ENCODE results near the gene TMEM31. TPM values are rescaled to one million over a fixed set of nuclear protein-coding genes. Genes with fewer than 3 reads are reported as not detected.

The TMEM31 gene
- total and polyA plus RNA-seq, 2 of the 8 experiments (the other 6 are each of a cell fraction or from before 2014, with no cell fraction given), result 0.65 TPM; not detected in 1

- Histone ChIP-seq H2AFZ (ENCODE audit: low read length) (no peak overlapping the region), H3K36me3 (ENCODE audit: control insufficient read depth in 2 of 4, insufficient read depth in 4 of 4, low read length in 3 of 4) (no peaks in the 10 kb centered on the region), H2BK20ac (ENCODE audit: low read length) (no peak overlapping the region), H4K5ac (ENCODE audit: insufficient read length, low read depth, low read length) (no peak overlapping the region), H3K23me2 (ENCODE audit: low read depth, low read length) (no peaks in the 10 kb centered on the region), H3K18ac (ENCODE audit: extremely low read depth, low read length) (no peak overlapping the region), H2BK5ac (ENCODE audit: low read depth, low read length) (no peak overlapping the region), H2AK5ac (ENCODE audit: low read depth, low read length) (no peak overlapping the region), H3K4me1 (replicated peaks in 1 of 4; ENCODE audit: control insufficient read depth in 3 of 4, insufficient read depth in 4 of 4, low read length in 3 of 4) (no peaks in the 10 kb centered on the region; a peak in 1 of 7 replicates), H3K9ac (replicated peaks in 1 of 4; ENCODE audit: extremely low read depth in 1 of 4, low read depth in 3 of 4, low read length in 3 of 4) (no peak overlapping the region), H2BK12ac (ENCODE audit: low read depth, low read length) (no peak overlapping the region), H3K14ac (ENCODE audit: insufficient read length) (no peak overlapping the region), H3K23ac (ENCODE audit: insufficient read length) (no peak overlapping the region), H2BK120ac (replicated peaks; ENCODE audit: low read depth, low read length) (no peak overlapping the region), H3K79me2 (ENCODE audit: control insufficient read depth in 1 of 2, insufficient read depth in 2 of 2, low read length in 2 of 2) (no peaks in the 10 kb centered on the region), H4K8ac (ENCODE audit: extremely low read depth, insufficient read depth, low read length) (no peak overlapping the region), H3K79me1 (ENCODE audit: low read depth, low read length) (no peaks in the 10 kb centered on the region), H3K4me3 (ENCODE audit: extremely low read depth in 1 of 4, insufficient read depth in 2 of 4, low read depth in 3 of 4, low read length in 4 of 4) (no peak overlapping the region), H3K9me3 (ENCODE audit: insufficient read depth in 2 of 2, low read depth in 1 of 2, low read length in 1 of 2) (no peaks in the 10 kb centered on the region), H3K56ac (replicated peaks; ENCODE audit: insufficient read length, low read depth, low read length) (no peak overlapping the region), H3K27ac (ENCODE audit: low read depth, low read length) (no peak overlapping the region), H4K20me1 (replicated peaks in 1 of 2; ENCODE audit: control insufficient read depth in 1 of 2, insufficient read depth in 2 of 2, low read length in 2 of 2) (no peaks in the 10 kb centered on the region), H3K4me2 (ENCODE audit: insufficient read depth in 1 of 2, low read depth in 2 of 2, low read length in 2 of 2) (no peak overlapping the region), H4K91ac (replicated peaks; ENCODE audit: insufficient read length, low read length) (no peak overlapping the region), H3K4ac (replicated peaks; ENCODE audit: insufficient read length, low read depth, low read length) (no peak overlapping the region), H2BK15ac (ENCODE audit: low read length) (no peak overlapping the region), H3K27me3 (replicated peaks in 1 of 4; ENCODE audit: control insufficient read depth in 3 of 4, extremely low read depth in 1 of 4, insufficient read depth in 3 of 4, low read length in 3 of 4) (no peaks in the 10 kb centered on the region)
- CTCF ChIA-PET (ENCODE audit: partially characterized antibody), result no interaction called here
- no peak for FAIRE-seq
- DNase-seq (ENCODE audit: low read depth in 1 of 2, low spot score in 2 of 2), result no peak
- POLR2A ChIA-PET (ENCODE audit: partially characterized antibody), result no interaction called here
- WGBS, 2 experiments (ENCODE audit: extremely low coverage in 1 of 2, insufficient coverage in 1 of 2, insufficient read length in 1 of 2, insufficient replicate concordance in 2 of 2, low coverage in 1 of 2, low lambda C conversion rate in 2 of 2, missing lambda C conversion rate in 1 of 2), result 100% methylated on average over 1 of the region's 1 CpG; no CpG with 5 or more reads in 1 of the 2 experiments
- TF ChIP-seq CTBP2 (IDR thresholded peaks at IDR 0.05; ENCODE audit: borderline replicate concordance, insufficient read depth, insufficient read length, low read length) (no peak), HDAC2 (IDR thresholded peaks at IDR 0.05; ENCODE audit: borderline replicate concordance in 1 of 2, low read depth in 2 of 2, low read length in 2 of 2) (no peak), CHD2 (IDR thresholded peaks at IDR 0.05; ENCODE audit: low read length) (no peak), YY1 (IDR thresholded peaks at IDR 0.05; ENCODE audit: low read depth, low read length) (no peak), USF2 (IDR thresholded peaks at IDR 0.05; ENCODE audit: low read length) (no peak), EZH2 (IDR thresholded peaks at IDR 0.05; ENCODE audit: low read depth, low read length, severe bottlenecking) (no peak), HDAC6 (IDR thresholded peaks at IDR 0.05; ENCODE audit: low read depth, low read length) (no peak), ZNF274 (IDR thresholded peaks at IDR 0.05; ENCODE audit: borderline replicate concordance, extremely low read depth, low read length) (no peak), CHD1 (IDR thresholded peaks at IDR 0.05; ENCODE audit: low read depth, low read length) (no peak), SP4 (IDR thresholded peaks at IDR 0.05; ENCODE audit: low read length) (no peak), PHF8 (conservative IDR thresholded peaks at IDR 0.05; ENCODE audit: low read depth, low read length) (no peak), RAD21 (IDR thresholded peaks at IDR 0.05 in 1 of 2, conservative IDR thresholded peaks at IDR 0.05 in 1 of 2; ENCODE audit: low read depth in 2 of 2, low read length in 2 of 2) (no peak), TEAD4 (IDR thresholded peaks at IDR 0.05; ENCODE audit: low read depth, low read length) (no peak), BRCA1 (IDR thresholded peaks at IDR 0.05; ENCODE audit: low read depth, low read length) (no peak)
These were observed 41.0 kb upstream of the TMEM31 start for GRCh38 chrX:103669745-103670144.
